Stimulated activated CD8-positive, alpha-beta memory T cell treated with anti-CD3 and anti-CD28 coated beads, Interleukin-12 subunit alpha, Interleukin-12 subunit beta, amount 100 ng/mL, for 4 hours (primary cell): ENCODE measurements around the gene CST5.
"Not testable (repeated sequence)": the region's sequence is repeated elsewhere in the genome, so short reads cannot be mapped to it uniquely, and the experiment has no call there.

Source experiments
- DNase-seq: peaks from one replicate; pipeline ENCODE4 v3.0.0-alpha.2; 2020; ENCODE audit warnings: low read depth

CST5 gene, protein sequence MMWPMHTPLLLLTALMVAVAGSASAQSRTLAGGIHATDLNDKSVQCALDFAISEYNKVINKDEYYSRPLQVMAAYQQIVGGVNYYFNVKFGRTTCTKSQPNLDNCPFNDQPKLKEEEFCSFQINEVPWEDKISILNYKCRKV

DNA sequence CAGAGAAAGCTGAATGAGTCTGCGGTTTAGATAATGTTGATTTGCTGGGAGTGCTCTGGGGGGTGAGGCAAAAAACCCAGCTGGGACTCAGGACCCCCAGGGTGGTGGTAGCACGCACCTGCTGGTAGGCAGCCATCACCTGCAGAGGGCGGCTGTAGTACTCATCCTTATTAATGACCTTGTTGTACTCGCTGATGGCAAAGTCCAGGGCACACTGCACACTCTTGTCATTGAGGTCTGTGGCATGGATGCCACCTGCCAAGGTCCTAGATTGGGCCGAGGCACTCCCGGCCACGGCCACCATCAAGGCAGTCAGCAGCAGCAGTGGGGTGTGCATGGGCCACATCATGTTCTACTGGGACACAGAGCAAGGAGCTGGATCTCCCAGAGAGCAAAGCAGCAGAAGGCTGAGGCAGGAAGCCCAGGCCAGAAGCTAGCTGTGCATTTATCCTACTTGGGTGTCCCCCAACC lies at the start of gene CST5:
Gene CST5 (minus strand): TSS at position 421 of the 471 bp plus-strand sequence. CDS start 72 bp downstream, at position 349.
- no peak for DNase-seq

DNA sequence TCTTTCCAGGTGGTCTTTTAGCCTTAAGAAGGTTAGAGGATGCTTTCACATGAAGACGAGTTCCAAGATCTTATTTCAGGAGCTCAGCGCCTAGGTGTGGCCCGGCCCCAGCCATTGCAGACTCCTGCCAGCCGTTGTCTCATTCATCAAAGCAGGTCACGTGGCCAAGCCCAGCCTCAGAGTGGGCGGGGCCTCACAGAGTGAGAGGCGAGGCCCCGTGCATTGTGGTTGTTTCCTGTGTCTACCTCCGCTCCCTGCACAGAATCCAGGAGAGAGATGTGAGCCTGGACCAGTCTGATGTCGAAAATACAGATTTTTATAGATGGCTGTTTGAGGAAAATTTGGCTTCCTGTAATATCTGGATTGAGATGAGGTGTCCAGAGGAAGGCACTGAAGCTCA lies 49.2 kb upstream of the CST5 start:
- DNase-seq: peak; percentile 17

DNA sequence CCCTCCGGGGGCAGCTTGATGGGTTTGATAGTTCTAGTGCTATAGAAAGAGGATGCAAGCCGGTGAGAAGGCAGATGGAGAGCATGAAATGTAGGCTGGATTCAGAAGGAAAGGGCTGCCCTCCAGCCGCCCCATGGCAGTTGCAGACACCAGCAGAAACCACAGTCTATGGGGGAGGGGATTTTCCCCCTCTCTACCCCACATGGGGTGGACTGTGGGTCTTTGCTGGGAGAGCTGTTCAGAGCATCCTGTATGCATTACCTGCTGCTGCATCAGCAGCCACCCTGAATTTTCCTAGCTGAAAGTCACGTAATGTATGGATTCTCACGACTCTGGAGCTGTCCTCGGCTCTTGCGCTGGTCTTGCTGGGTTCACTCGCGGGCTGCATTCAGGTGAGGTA lies 48.8 kb upstream of the CST5 start:
- no peak for DNase-seq

DNA sequence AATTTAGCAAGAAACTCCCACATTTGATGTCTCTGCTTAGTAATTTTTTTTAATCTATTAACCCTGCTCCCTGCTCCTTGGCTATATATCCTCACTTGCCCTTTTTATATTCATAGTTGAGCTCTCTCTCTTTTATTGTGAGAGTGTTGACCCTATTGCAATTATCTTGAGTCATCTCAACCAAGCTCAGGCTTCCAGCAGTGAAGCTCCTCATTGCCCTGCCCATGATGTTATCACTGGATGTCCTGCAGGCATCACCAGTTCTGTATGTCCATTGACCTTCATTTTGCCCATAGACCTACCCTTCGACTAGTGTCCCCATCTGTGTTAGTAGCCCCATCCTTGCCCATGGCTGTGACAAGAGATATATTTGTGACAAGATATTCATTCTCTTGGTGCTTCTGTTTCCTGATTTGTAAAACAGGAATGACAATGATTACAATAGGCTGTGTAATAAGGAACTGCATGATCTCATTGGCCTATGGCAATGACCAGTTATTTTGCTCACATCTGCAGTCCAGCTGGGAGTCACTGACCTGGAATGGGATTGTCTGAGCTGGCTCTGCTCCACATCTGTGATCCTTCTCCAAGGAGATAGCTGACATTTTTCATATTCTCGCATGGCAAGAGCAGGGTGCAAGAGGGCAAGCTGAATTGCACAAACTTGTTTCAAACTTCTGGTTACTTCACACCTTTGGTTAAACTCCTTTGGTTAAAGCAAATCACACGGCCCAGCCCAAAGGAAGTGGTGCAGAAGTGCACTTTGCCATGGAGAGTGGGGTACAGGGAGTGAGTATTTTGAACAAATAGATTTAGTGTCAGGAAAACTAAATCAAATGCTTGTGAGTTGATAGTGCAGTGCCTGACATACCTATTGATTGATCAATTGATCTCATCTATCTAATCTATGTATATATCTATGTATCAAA lies 47.7 kb upstream of the CST5 start:
- DNase-seq: no peak

DNA sequence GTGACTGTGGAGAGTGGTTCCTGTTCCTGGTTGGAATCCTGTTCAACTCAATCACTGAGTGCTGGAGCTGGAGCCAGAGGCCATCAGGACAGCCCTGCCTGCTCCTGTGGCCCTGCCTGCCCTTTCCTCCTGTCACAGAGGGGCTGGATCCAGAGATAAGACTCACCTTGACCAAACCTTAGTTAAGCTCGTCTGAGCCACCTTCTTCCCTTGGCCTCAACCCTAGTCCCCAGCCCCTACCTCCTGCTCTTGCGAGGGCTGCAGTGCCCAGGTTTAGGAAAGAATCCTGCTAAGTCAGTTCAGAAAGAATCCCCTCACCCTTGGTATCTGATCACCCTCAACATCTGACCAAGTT lies 47.0 kb upstream of the CST5 start:
- no peak for DNase-seq

DNA sequence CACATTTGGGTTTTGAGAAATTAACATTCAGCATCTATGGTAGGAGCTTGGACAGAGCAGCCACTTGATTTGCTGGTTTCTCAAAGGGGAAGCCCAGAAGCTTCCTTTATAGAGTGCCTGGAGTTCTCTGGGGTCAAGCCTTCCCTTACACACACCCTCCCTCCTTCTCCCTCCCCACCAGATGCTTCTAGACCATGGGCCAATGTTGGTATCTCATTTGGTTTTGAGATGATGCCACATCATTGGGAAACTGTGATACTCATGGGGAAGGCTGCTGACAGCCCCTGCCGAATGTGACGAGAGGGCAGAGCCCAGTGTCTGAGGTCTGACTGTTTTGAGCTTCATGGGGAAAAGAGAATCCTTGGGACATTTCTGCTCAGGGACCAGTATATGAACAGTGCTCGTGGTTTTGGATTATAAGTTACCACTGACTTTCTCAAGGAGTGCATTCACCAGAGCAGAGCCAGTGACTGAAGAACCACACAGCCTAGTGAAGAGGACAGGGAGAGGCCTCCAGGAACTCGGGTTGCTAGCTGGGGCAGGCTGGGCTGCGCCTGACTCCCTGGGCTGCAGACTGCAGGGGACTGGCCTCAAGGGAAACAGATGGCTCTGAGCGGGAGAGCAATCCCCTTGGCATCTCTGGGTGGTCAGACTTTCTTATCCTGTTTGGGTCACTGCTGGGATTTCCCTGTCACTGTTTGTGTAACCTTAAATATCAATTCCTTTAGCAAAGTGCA lies 46.4 kb upstream of the CST5 start:
- no peak for DNase-seq

DNA sequence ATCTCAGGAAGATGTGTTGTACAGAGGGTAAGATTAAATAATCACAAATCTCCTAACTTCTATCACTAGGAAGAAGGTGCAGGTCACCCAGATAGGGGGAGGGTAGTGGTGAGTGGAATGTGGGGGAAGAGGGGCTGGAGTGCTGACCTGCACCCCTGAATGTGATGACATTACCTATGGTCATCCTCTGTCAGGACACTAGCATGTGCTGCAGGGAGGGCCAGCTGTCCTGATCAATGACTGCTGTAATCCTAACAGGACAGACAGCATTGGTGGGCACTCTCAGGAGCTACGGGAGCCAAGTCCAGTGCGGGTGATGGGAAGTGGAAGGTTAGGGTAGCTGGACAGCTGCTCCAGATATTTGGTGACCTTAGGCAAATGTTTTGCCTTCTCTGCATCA lies 45.2 kb upstream of the CST5 start:
- DNase-seq: no peak

DNA sequence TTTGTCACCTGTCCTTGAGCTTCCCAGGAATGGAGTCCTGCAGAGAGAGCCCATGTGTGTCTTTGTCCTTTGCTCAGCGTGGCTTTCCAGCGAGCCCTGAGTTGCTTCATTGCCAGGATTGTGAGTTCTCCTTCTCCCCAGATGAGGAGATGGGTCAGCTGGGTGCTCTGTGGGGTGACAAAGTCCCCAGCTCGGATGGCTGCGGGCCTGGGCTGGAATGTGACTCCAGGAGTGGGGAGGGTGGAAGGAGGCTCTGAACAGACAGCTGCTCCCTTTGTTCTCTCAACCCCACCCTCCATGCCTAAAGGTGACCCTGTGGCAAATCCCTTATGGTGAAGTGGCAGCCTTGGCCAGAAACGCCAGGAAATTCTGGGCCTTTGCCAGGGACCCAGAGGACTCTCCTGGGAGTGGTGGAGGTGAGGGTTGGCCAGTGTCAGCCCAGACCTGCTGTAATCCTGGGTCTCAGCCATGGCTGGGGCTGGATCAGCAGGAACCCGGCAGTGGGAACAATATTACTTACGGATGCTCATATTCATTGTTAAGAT lies 44.4 kb upstream of the CST5 start:
- no peak for DNase-seq

DNA sequence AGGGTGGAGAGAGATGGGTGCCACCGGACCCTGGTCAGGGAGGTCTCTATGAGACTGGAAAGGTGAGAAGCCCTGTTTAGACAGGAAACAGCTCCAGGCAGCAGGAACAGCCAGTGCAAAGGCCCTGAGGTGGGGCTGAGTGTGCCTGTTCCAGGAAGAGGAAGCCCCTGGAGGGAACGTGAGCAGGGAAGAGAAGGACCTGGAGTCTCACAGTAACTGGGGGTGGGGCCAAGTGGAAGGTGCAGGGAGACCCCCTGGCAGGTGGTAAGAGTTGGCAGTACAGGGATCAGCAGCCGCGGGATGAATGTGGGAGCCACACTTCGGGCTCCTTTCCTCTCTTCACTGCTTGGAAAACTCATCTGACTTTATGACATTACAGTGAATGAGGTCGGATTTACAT lies 43.8 kb upstream of the CST5 start:
- DNase-seq: no peak

DNA sequence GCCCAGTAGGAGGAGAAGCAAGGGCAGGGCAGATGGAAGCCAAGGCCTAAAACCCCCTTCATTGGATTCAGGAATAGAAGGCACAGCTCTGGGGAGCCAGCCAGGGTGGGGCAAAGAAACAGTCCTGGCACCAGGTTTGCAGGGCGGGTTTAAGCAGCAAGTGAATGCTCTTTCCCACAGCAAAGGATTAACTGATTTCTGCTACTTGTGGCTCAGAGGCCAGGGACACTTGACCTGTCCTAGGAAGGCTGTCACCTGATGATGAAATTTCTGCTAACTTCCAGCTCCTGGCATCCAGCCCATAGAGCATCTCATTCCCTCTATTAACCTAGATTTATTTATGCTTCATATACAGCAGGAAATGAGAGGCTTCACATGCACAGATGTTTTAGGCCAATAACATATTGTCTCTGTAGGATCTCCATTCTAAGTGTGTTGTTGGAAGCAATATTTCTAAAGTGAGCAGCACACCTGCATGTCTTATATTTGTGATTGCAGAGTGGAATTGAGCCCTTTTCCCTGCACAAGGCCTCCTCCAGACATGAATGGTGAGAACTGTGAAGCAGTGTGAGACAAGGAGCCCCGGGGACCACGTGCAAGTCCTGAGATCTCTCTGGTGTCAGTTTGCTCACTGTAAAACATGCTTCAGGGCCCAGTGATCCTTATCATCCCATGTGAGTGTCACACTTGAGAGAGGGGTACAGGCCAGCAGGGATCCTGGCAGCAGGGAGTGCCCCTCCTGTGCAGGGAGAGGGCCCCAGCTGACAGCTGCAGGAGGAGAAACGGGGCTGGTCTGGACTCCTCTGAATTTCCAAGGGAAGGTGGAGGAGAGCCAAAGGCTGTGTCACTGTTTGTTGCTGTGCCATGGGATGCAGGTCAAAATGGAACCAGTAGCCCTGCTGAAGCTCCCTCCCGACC lies 41.1 kb upstream of the CST5 start:
- DNase-seq: no peak

DNA sequence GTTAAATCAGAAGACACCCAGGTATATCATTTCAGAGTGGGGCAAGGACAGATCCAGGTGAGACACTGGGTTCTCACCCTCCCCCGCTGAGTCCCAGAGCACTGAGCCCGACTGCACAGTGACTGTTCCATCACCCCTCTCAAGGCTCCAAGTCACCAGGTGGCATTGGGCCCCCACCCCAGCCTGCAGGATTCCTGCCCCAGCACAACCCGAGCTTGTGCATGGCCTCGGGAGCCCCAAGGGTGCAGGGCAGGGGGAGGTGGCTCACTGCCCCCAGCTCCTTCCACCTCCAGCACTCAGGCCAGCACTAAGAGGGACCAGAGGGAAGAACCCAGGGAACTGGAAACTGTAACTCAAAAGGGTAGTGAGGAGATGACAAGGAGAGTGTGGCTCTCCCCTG lies 39.3 kb upstream of the CST5 start:
- no peak for DNase-seq

DNA sequence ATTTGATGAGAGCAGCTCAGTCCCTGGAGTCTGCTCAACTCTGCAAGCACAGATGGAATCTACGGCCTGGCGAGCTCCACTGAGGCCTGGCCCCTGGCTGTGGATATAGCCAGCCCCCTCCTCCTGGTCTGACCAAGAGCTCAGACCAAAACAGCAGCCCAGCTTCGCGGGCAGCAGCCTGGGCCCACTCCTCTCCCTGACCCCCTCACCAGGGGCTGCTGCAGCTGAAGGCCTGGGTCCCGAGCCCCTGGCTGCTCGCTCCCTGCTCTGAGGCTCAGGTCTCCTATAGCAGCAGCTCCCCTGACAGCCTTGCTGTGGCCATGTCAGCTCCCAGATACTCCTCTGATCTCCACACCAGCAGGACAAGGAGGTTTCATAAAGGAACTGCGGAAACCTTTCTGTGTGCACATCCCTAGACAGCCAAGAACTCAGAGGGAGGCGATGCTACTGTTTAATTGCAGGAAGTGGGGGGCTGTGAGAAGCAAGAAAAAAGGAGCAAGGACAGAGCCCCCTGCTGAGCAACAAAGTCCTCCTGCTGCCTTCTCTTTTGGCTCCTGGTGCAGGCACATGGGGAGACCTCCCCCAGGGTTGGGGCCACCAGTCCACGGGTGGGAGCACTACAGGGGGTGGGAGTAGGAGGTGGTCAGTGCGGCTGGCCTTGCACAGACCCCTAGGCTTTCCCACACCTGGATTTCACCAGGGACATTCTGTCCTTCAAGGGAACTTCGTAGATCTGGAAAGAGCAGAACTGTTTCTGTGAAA lies 38.7 kb upstream of the CST5 start:
- no peak for DNase-seq

DNA sequence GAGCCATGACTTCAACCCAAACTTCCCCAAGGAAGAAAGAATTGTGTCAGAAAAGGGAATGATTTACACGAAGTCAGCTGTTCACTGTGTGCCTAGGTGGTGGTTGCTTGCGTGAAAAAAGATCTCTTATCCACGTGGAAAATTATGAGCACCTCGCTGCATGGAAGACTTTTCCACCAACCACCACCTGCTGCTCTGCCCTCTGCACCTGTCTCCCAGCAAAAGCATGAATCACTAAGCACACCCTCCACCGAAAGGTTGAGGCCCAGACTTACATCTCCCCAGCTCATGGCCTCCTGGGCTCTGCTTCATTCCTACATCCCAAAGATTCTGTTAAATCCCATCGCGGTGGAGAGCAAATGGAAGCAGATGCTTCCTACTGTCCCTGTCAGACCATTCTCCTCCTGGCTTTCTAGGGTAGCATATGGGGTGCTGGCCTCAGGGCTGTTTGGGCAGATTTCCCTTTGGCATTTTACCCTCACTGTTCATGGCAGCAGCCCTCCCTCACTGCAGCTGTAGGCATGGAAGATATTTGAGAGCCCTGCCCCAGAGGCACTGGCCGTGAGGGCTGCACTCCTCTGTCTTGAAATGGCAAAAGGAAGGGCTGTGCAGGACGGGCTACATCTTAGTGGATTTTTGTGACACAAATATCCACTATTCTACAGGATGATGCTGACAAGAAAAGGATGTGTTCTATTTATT lies 37.6 kb upstream of the CST5 start:
- DNase-seq: no peak

DNA sequence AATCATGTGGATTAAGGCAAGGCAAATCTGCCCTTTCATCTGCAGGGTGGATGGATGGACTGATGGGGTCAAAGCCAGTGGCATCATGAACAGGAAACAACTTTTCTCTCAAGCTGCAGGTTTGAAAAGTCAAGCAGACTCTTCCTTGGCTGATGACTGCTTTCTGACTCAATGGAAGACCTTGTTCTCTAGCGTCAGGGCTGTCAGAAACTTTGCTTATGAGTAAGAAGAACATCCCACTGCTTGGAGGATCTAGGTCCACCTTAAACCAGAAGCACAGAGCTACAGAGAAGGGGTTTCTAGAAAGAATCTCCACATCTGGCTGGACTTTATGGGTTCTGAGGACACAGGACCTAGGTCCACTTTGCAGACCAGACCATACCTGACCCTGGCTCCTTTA lies 36.3 kb upstream of the CST5 start:
- no peak for DNase-seq

DNA sequence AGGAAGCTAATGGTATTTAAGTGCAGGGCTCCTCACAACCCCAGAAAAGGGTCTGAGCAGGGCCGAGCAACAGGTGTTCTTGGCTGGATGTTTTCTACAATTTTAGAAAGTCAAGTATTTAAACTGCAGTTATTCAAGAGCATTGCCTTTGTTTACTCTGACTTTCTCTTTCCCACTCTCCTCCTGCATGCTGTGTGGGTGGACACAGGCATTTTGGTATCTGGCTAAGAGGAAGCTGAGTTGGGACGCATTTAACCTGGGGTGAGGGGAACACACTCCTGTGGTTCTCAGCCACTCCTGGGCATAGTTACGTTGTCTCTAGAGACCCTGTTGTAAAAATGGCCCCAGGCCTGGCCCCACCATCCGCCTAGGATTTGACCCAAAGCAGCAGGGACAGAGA lies 34.9 kb upstream of the CST5 start:
- DNase-seq: not testable (repeated sequence)

DNA sequence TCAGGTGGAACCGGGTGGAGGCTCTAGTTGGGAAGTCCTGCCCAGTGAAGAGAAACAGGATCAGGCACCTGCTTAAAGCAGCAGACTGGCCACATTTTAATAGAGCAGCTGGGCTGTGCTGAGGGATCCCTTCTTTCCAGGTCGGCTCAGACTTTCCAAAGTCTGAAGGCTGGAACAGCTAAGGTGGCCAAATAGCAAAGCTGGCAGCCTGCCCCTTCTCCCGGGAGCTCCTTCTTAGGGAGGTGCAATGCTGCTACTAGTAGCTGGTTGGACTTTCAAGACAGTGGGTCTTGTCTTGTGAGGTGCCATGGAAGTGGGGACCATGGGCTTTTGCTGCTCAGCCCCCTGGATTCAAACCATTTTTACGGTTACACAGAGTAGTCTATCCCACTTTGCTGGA lies 30.7 kb upstream of the CST5 start:
- DNase-seq: no peak

DNA sequence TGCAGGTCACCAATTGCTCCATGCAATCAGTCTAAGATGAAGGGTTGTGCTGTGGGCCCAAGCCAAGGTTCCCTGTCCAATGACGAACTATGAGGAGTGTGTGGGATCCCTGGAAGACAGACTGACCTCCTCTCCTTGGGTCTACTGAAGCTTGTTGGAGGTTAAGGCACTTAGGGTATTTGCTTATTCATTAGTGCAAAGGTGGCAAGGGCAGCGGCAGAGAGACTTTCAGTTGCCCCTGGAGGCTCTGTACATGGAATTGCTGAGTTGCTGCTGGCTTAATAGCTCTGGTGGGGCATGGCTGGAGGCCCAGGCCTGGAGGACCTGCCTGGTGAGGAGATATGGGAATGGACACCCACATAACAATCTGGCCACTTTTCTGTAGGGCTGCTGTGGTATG lies 29.8 kb upstream of the CST5 start:
- DNase-seq: no peak

DNA sequence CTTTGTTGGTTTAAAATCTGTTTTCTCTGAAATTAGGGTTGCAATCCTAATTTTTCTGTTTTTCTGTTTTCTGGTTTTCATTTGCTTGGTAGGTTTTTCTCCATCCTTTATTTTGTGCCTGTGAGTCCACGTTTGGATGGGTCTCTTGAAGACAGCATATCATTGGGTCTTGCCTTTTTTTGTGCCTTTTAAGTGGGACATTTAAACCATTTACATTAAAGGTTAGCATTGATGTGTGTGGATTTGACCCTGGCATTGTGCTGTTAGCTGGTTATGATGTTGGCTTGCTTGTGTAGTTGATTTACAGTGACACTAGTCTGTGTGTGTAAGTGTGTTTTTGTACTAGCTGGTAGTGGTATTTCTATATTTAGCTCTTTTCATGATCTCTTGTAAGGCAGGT lies 28.0 kb upstream of the CST5 start:
- DNase-seq: no peak

DNA sequence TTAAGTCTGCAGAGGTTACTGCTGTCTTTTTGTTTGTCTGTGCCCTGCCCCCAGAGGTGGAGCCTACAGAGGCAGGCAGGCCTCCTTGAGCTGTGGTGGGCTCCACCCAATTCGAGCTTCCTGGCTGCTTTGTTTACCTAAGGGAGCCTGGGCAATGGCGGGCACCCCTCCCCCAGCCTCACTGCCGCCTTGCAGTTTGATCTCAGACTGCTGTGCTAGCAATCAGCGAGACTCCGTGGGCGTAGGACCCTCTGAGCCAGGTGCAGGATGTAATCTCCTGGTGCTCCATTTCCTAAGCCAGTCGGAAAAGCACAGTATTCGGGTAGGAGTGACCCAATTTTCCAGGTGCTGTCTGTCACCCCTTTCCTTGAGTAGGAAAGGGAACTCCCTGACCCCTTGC lies 22.8 kb upstream of the CST5 start:
- DNase-seq: not testable (repeated sequence)

DNA sequence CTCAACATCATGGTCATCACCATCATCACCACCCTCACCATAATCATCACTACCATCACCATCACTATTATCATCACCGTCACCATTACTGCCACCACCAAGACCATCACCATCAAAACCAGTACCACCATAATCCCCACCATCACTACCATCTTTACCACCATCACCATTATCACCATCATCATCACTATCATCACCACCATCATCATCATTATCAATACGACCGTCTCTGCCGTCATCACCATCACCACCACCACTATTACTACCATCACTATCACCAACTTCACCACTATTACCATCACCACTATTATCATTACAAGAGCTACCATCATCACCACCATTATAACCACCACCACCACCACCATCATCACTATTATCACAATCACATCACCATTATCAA lies 11.3 kb upstream of the CST5 start:
- DNase-seq: not testable (repeated sequence)
